Breast epithelium (tissue), 4 donors: ENCODE results near the gene KLHL24. TPM values are rescaled to one million over a fixed set of nuclear protein-coding genes. Genes with fewer than 3 reads are reported as not detected.
"Not testable (repeated sequence)": the region's sequence is repeated elsewhere in the genome, so short reads cannot be mapped to it uniquely, and the experiment has no call there.

ENCODE experiments used
- DNase-seq, 2 donors: peaks; one replicate each; pipeline ENCODE4 v3.0.0-alpha.2; 2019; ENCODE audit warnings: low spot score in 2 of 2
- H3K27ac ChIP-seq, 2 donors: fragments of 200-600 bp; sonication (generic) in 1 of 2; one replicate each; pipeline ENCODE4 v1.5.1; 2016 to 2019; ENCODE audit warnings: mild to moderate bottlenecking in 1 of 2
- H3K27me3 ChIP-seq, 2 donors: fragments of 200-600 bp; sonication (generic) in 1 of 2; one replicate each; pipeline versions ENCODE4 v1.5.1 to v1.6.0; 2017 to 2019; ENCODE audit warnings: control low read depth in 1 of 2, mild to moderate bottlenecking in 1 of 2
- H3K36me3 ChIP-seq: fragments of 200-600 bp; one replicate; pipeline ENCODE4 v1.5.1; 2019
- H3K4me1 ChIP-seq, 2 donors: fragments of 200-600 bp; sonication (generic); one replicate each; pipeline ENCODE4 v1.5.1; 2016 to 2019; ENCODE audit warnings: control low read depth in 1 of 2
- H3K4me3 ChIP-seq, 3 donors: fragments of 200-600 bp; sonication (generic); 1 replicate in 2 of 3; 2 replicates in 1 of 3; pipeline ENCODE4 v1.5.1; 2016 to 2019; ENCODE audit warnings: mild to moderate bottlenecking in 3 of 3, moderate library complexity in 2 of 3
- H3K9me3 ChIP-seq, 2 donors: fragments of 200-600 bp; sonication (generic) in 1 of 2; one replicate each; pipeline ENCODE4 v1.5.1; 2016 to 2019; ENCODE audit warnings: control low read depth in 1 of 2
- POLR2A ChIP-seq: fragments of 450-650 bp; IDR thresholded peaks from one replicate; pipeline ENCODE4 v1.6.1; 2016; ENCODE audit warnings: antibody characterized with exemption, mild to moderate bottlenecking, moderate library complexity
- POLR2AphosphoS5 ChIP-seq, 3 donors: sonication (generic); formaldehyde crosslinking; IDR thresholded peaks; one replicate each; pipeline ENCODE4 v1.6.1; 2017; ENCODE audit warnings: antibody characterized with exemption in 3 of 3
- intact Hi-C: fragments of 100-400 bp; cut with DNase I; formaldehyde crosslinking; loops from one replicate; pipeline ENCODE4 v1.15.1; 2023; ENCODE audit warnings: low total_unique reads
- total RNA-seq, 3 donors: library from RNA; depleted of rRNA; stranded (reverse); fragments of >200 nt; gene quantifications; one replicate each; pipeline ENCODE4 v1.1.0, GENCODE V29; 2016
- TF ChIP-seq, protein P1 (sequence below), 3 donors: fragments of 450-650 bp; IDR thresholded peaks; one replicate each; pipeline ENCODE4 v1.5.1; 2016 to 2017; ENCODE audit warnings: antibody characterized with exemption in 3 of 3, mild to moderate bottlenecking in 3 of 3, moderate library complexity in 3 of 3

The KLHL24 gene
- total RNA-seq, 3 donors from 2014 or later: 108 to 184 (median 129) TPM

GRCh38 chr3:183619010-183619409 lies 16.4 kb upstream of the KLHL24 start:
- intact Hi-C loops: no loop called here
- no peak overlapping the region for H3K4me3 ChIP-seq
- no peak for DNase-seq
- no peaks in the 10 kb centered on the region for H3K9me3 ChIP-seq
- H3K36me3 ChIP-seq: no peaks in the 10 kb centered on the region
- no peak overlapping the region for H3K27ac ChIP-seq
- TF ChIP-seq POLR2AphosphoS5 (IDR thresholded peaks at IDR 0.05) (no peak), POLR2A (no peak)
- TF ChIP-seq, protein P1, sequence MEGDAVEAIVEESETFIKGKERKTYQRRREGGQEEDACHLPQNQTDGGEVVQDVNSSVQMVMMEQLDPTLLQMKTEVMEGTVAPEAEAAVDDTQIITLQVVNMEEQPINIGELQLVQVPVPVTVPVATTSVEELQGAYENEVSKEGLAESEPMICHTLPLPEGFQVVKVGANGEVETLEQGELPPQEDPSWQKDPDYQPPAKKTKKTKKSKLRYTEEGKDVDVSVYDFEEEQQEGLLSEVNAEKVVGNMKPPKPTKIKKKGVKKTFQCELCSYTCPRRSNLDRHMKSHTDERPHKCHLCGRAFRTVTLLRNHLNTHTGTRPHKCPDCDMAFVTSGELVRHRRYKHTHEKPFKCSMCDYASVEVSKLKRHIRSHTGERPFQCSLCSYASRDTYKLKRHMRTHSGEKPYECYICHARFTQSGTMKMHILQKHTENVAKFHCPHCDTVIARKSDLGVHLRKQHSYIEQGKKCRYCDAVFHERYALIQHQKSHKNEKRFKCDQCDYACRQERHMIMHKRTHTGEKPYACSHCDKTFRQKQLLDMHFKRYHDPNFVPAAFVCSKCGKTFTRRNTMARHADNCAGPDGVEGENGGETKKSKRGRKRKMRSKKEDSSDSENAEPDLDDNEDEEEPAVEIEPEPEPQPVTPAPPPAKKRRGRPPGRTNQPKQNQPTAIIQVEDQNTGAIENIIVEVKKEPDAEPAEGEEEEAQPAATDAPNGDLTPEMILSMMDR (IDR thresholded peaks at IDR 0.05): no peak
- no peaks in the 10 kb centered on the region for H3K27me3 ChIP-seq
- H3K4me1 ChIP-seq: no peaks in the 10 kb centered on the region

- Histone ChIP-seq H3K27me3 (no peaks in the 10 kb centered on the region), H3K36me3 (no peaks in the 10 kb centered on the region), H3K4me3 (no peak overlapping the region), H3K9me3 (no peaks in the 10 kb centered on the region), H3K4me1 (no peaks in the 10 kb centered on the region), H3K27ac (no peak overlapping the region)
- intact Hi-C loops: no loop called here
- no peak for DNase-seq
- no peak for TF ChIP-seq POLR2A
- no peak for TF ChIP-seq POLR2AphosphoS5 (IDR thresholded peaks at IDR 0.05)
- TF ChIP-seq, protein P1 (IDR thresholded peaks at IDR 0.05): no peak
Measured at GRCh38 chr3:183619624-183620251, 15.7 kb upstream of the KLHL24 start.

GRCh38 chr3:183620252-183620628 lies 15.2 kb upstream of the KLHL24 start:
- H3K4me3 ChIP-seq: no peak overlapping the region
- no peaks in the 10 kb centered on the region for H3K9me3 ChIP-seq
- TF ChIP-seq POLR2AphosphoS5 (IDR thresholded peaks at IDR 0.05) (no peak), POLR2A (no peak)
- TF ChIP-seq, protein P1 (IDR thresholded peaks at IDR 0.05): no peak
- H3K4me1 ChIP-seq: no peaks in the 10 kb centered on the region
- no peaks in the 10 kb centered on the region for H3K36me3 ChIP-seq
- no peak for DNase-seq
- intact Hi-C loops: no loop called here
- H3K27ac ChIP-seq: no peak overlapping the region
- no peaks in the 10 kb centered on the region for H3K27me3 ChIP-seq

- H3K4me1 ChIP-seq, DNase-seq, H3K27me3 ChIP-seq, H3K4me3 ChIP-seq, H3K27ac ChIP-seq, intact Hi-C loops, H3K36me3 ChIP-seq, H3K9me3 ChIP-seq: not testable (repeated sequence)
Measured at GRCh38 chr3:183622473-183622872, 12.9 kb upstream of the KLHL24 start.

GRCh38 chr3:183626877-183627594 lies 8.4 kb upstream of the KLHL24 start:
- Histone ChIP-seq H3K4me3 (no peak overlapping the region), H3K9me3 (no peaks in the 10 kb centered on the region), H3K4me1 (no peaks in the 10 kb centered on the region), H3K27ac (no peak overlapping the region), H3K27me3 (no peaks in the 10 kb centered on the region), H3K36me3 (no peaks in the 10 kb centered on the region)
- no peak for DNase-seq
- intact Hi-C loops: no loop called here
- TF ChIP-seq POLR2AphosphoS5 (IDR thresholded peaks at IDR 0.05) (no peak), POLR2A (no peak)
- TF ChIP-seq, protein P1 (IDR thresholded peaks at IDR 0.05): no peak
